Measurements from ENCODE around the gene CHIT1. TPM values are rescaled to one million over a fixed set of nuclear protein-coding genes. Genes with fewer than 3 reads are reported as not detected.

Gene CHIT1
- total RNA-seq, 4 donors from 2014 or later: 0.20 TPM; not detected in 3

DNA sequence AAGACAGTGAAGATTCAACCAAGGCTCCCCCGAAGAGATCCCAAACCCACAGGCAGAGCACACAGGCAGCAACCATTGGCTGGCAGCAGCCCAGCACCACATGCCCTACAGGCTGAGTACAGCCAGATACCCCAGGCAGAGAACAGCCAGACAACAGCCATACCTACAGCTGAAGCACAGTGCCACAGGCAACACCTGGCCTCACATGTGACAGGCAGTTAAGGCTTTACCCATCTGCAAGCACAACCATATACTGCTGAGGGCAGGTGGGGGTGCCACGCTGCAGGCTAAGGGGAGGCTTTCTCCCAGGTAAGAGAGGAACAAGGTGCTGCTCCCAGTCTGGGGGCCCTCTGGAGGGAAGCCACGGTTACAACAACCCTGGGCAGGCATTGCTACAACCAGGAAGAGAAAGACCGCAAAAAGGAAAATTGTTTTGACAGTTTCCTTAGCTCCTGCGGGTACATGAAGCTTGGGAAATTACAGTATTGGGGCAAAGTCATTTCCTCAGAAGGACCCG, 12.3 kb downstream of the CHIT1 start:
- TF ChIP-seq, protein P1, sequence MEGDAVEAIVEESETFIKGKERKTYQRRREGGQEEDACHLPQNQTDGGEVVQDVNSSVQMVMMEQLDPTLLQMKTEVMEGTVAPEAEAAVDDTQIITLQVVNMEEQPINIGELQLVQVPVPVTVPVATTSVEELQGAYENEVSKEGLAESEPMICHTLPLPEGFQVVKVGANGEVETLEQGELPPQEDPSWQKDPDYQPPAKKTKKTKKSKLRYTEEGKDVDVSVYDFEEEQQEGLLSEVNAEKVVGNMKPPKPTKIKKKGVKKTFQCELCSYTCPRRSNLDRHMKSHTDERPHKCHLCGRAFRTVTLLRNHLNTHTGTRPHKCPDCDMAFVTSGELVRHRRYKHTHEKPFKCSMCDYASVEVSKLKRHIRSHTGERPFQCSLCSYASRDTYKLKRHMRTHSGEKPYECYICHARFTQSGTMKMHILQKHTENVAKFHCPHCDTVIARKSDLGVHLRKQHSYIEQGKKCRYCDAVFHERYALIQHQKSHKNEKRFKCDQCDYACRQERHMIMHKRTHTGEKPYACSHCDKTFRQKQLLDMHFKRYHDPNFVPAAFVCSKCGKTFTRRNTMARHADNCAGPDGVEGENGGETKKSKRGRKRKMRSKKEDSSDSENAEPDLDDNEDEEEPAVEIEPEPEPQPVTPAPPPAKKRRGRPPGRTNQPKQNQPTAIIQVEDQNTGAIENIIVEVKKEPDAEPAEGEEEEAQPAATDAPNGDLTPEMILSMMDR (IDR thresholded peaks at IDR 0.05 in 4 of 5, conservative IDR thresholded peaks at IDR 0.05 in 1 of 5): no peak
- no peak for TF ChIP-seq POLR2A (IDR thresholded peaks at IDR 0.05)
- Histone ChIP-seq H3K36me3 (no peaks in the 10 kb centered on the region), H3K9me3 (no peaks in the 10 kb centered on the region), H3K27me3 (no peaks in the 10 kb centered on the region), H3K4me1 (peaks cover 3 to 8% of the 10 kb centered on the region in 2 donors), H3K4me3 (no peak overlapping the region), H3K27ac (no peak overlapping the region)
- intact Hi-C loops (cut with DNase I; ENCODE audit: low total_unique reads) (no loop called here), in situ Hi-C loops (cut with MboI; ENCODE audit: low sequenced_read_pairs in 4 of 4) (loop anchor here (5.0 to 10.0 kb wide), 6 partner anchors 52 to 182 kb away; no protein-coding TSS in a partner anchor)
- ATAC-seq: no peak
- DNase-seq: no peak

DNA sequence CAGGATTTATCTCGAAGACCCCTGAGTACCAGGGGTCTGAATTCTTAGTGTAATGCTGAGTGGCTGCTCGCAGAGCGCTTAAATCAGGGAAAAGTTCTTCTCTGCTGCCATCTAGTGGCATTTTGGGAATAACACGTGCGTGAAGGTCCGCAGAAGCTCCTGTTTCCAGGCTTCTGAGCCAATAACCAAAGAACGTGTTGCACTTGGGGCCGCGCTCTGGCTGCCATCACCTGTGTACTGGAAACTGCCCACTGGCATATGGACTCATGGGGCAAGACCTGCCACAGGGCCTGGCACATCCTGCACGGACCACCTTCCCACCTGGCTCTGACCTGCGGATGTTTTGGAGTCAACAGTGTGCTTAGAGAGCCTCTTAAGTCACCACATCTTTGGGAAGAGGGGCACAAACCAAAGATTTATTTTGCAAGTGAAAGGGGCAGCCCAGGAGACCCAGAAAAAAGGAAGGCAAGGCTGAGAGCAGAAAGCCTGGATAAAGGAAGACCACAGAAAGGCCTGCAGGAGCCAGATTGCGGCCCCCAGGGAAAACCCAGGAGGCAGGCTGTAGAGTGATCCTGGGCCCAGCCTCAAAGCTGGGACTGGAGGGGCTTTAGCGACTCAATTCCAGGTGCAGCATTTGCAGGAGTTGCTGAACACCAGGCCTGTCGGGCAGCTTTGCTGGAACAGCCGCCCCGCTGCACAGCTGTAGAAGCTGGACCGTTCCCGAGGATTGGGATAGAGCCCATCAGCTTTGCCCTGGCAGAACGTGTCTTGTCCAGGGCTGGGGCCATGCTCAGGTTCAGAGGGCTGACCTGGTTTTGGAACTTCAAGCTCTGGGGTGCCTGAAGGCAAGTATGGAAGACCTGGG, 13.0 kb downstream of the CHIT1 start:
- no peak overlapping the region for H3K4me3 ChIP-seq
- in situ Hi-C loops (cut with MboI; ENCODE audit: low sequenced_read_pairs in 4 of 4): loop anchor here (5.0 to 10.0 kb wide), 6 partner anchors 52 to 182 kb away; no protein-coding TSS in a partner anchor
- no peaks in the 10 kb centered on the region for H3K9me3 ChIP-seq
- DNase-seq: peak; percentile 37 to 58
- intact Hi-C loops (cut with DNase I; ENCODE audit: low total_unique reads): loop anchor here (1.0 kb wide), 3 partner anchors 44 to 177 kb away; no protein-coding TSS in a partner anchor
- TF ChIP-seq, protein P1 (IDR thresholded peaks at IDR 0.05 in 4 of 5, conservative IDR thresholded peaks at IDR 0.05 in 1 of 5): peak; percentile 74 to 88 (median 82)
- no peak for TF ChIP-seq POLR2A (IDR thresholded peaks at IDR 0.05)
- no peaks in the 10 kb centered on the region for H3K27me3 ChIP-seq
- peak; percentile 88 to 93 for ATAC-seq
- peaks cover 3 to 8% of the 10 kb centered on the region in 2 donors for H3K4me1 ChIP-seq
- no peak overlapping the region for H3K27ac ChIP-seq
- H3K36me3 ChIP-seq: no peaks in the 10 kb centered on the region

DNA sequence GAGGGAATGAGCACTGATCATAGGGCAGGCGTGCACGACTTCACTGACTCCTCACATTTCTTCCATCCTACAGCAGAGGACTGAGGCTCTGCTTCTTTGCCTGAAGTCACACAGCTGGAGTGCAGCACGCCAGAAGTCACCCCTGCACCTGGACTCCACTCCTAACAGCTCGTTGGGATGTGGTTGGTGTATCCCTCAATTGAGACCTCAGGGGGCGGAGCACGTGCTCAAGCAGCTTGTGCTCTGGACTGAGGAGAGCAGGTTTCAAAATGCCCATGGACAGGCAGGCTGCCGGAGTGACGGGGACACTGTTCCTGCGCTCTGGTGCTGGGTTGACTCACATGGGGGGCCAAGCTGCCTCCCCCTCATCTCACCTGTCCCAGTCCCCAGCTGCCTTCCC, 13.9 kb downstream of the CHIT1 start:
- Histone ChIP-seq H3K9me3 (no peaks in the 10 kb centered on the region), H3K27ac (no peak overlapping the region), H3K4me3 (no peak overlapping the region), H3K36me3 (no peaks in the 10 kb centered on the region), H3K4me1 (peaks cover 3 to 8% of the 10 kb centered on the region in 2 donors), H3K27me3 (no peaks in the 10 kb centered on the region)
- intact Hi-C loops (cut with DNase I; ENCODE audit: low total_unique reads) (no loop called here), in situ Hi-C loops (cut with MboI; ENCODE audit: low sequenced_read_pairs in 4 of 4) (loop anchor here (5.0 to 10.0 kb wide), 6 partner anchors 51 to 181 kb away; no protein-coding TSS in a partner anchor)
- no peak for ATAC-seq
- TF ChIP-seq, protein P1 (IDR thresholded peaks at IDR 0.05 in 4 of 5, conservative IDR thresholded peaks at IDR 0.05 in 1 of 5): no peak
- no peak for TF ChIP-seq POLR2A (IDR thresholded peaks at IDR 0.05)
- no peak for DNase-seq

DNA sequence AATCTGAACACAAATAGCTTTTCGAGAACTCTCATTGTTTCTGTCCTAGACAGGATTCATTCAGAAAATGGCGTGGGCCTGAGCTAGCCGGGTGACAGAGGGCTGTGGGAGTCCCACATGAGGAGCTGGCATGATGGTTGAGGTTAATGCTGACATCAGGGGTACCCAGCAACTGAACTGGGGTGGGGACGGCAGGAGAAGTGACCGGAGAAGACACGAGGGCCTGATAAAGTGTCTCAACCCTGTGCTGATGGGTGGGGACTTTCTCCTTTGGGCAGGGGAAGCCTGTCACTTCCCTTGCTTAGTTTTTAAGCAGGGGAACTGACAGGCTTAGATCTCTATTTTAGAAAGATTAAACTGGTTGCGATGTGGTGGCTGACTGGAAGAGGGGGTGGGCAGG, 14.6 kb downstream of the CHIT1 start:
- DNase-seq (no peak), ATAC-seq (no peak)
- Histone ChIP-seq H3K27me3 (no peaks in the 10 kb centered on the region), H3K36me3 (no peaks in the 10 kb centered on the region), H3K4me3 (no peak overlapping the region), H3K9me3 (no peaks in the 10 kb centered on the region), H3K4me1 (peaks cover 3 to 8% of the 10 kb centered on the region in 2 donors), H3K27ac (no peak overlapping the region)
- in situ Hi-C loops (cut with MboI; ENCODE audit: low sequenced_read_pairs in 4 of 4) (loop anchor here (5.0 to 10.0 kb wide), 6 partner anchors 50 to 180 kb away; no protein-coding TSS in a partner anchor), intact Hi-C loops (cut with DNase I; ENCODE audit: low total_unique reads) (no loop called here)
- TF ChIP-seq, protein P1 (IDR thresholded peaks at IDR 0.05 in 4 of 5, conservative IDR thresholded peaks at IDR 0.05 in 1 of 5): no peak
- no peak for TF ChIP-seq POLR2A (IDR thresholded peaks at IDR 0.05)
